VCaP (cell line): ENCODE data around the gene LATS1.

ENCODE experiments used
- H3K27ac ChIP-seq: fragments of 450-650 bp; 2 replicates; pipeline ENCODE4 v1.5.1; 2017
- CTCF ChIP-seq: fragments of 450-650 bp; conservative IDR thresholded peaks from 2 replicates; pipeline ENCODE4 v1.5.1; 2017; ENCODE audit warnings: mild to moderate bottlenecking, moderate library complexity

LATS1 gene

DNA sequence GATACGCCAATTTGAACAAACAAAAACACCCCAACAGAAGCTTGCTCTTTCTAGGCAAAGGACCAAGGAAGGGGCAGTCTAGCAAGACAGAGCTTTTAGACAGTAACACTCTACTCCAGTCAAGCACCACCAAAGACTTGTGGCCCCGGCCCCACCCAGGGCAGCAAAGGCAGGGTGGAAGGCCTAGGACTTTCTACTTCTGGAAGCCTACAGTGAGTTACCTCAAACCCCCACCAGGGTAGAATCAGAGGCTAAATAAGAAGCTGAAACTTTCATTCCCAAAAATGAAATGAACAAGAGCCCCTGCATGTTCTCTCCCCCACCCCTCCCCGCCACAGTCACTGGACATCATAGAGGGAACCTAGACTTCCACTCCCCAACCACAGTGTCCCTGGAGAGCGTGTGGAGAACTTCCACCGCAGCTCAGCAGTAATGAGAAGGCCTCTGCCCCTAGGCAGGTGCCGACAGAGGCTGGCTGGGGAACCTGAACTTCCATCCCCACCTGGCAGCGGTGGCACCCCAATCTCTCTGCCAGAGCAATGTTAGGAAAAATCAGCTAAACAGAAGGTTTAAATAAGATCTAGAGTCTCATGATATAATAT lies 109.4 kb downstream of the LATS1 start:
- no peak for TF ChIP-seq CTCF
- no peak overlapping the region for H3K27ac ChIP-seq
